Activated B cell treated with CpG ODN at 0.5 μM for 24 hours (primary cell): ENCODE data around the gene THAP12. TPM values are rescaled to one million over a fixed set of nuclear protein-coding genes. Genes with fewer than 3 reads are reported as not detected.

ENCODE experiments used
- ATAC-seq: fragments of 200-7000 bp; cut with Tn5 transposase; one replicate; pipeline ENCODE4 v1.10.0; 2021; ENCODE audit warnings: low read depth, mild to moderate bottlenecking, moderate library complexity
- CTCF ChIA-PET: fragments of 350-600 bp; sonication (Branson Sonifier 250); formaldehyde crosslinking; loops from one replicate; lab custom pipeline; 2021; ENCODE audit warnings: antibody characterized with exemption; lab: Charles Lee
- POLR2A ChIA-PET: fragments of 350-600 bp; sonication (Branson Sonifier 250); formaldehyde crosslinking; loops from one replicate; lab custom pipeline; 2021; ENCODE audit warnings: antibody characterized with exemption; lab: Charles Lee
- DNase-seq: peaks from one replicate; pipeline ENCODE4 v3.0.0; 2022
- H3K27ac Mint-ChIP-seq: one replicate; pipeline ENCODE4 v1.8.0; 2020; ENCODE audit warnings: mixed read lengths
- H3K27me3 Mint-ChIP-seq: one replicate; pipeline ENCODE4 v1.8.0; 2021; ENCODE audit warnings: mixed read lengths
- H3K36me3 Mint-ChIP-seq: one replicate; pipeline ENCODE4 v1.8.0; 2021; ENCODE audit warnings: low read depth, mixed read lengths
- H3K4me1 Mint-ChIP-seq: one replicate; pipeline ENCODE4 v1.8.0; 2021; ENCODE audit warnings: mixed read lengths
- H3K4me3 Mint-ChIP-seq: one replicate; pipeline ENCODE4 v1.8.0; 2020; ENCODE audit warnings: mild to moderate bottlenecking, mixed read lengths
- H3K9me3 Mint-ChIP-seq: one replicate; pipeline ENCODE4 v1.8.0; 2020; ENCODE audit warnings: mixed read lengths
- CTCF ChIP-seq: fragments of 200-600 bp; IDR thresholded peaks from one replicate; pipeline ENCODE4 v1.8.0; 2022; ENCODE audit warnings: antibody characterized with exemption, mild to moderate bottlenecking
- intact Hi-C: fragments of 100-400 bp; cut with micrococcal nuclease; formaldehyde crosslinking; loops from one replicate; pipeline ENCODE4 v1.15.1; 2024
- total RNA-seq: library from RNA; stranded (reverse); gene quantifications from 2 replicates; pipeline ENCODE4 v1.2.3, GENCODE V29; 2022

THAP12 gene
- total RNA-seq = 56.5 and 60.2 TPM in 2 replicates

GRCh38 chr11:76380977-76381719 lies at the start of gene THAP12, which contains the start of gene GVQW3:
Gene THAP12, minus strand, starts transcription at chr11:76381132. Its CDS starts 296 bp downstream, at chr11:76380836.
Gene GVQW3, plus strand, starts transcription at chr11:76381323. Its CDS starts 506 bp downstream, at chr11:76381829.
- H3K36me3 Mint-ChIP-seq = peaks cover 7% of the 10 kb centered on the region
- ATAC-seq (peak; percentile 87), DNase-seq (peak; percentile 97)
- peaks cover 63% of the 10 kb centered on the region for H3K4me1 Mint-ChIP-seq
- ChIA-PET POLR2A (no interaction called here), CTCF (no interaction called here)
- intact Hi-C loops = loop anchor here (1.0 to 5.0 kb wide), 6 partner anchors 63 to 567 kb away; no protein-coding TSS in a partner anchor
- H3K9me3 Mint-ChIP-seq = no peaks in the 10 kb centered on the region
- no peaks in the 10 kb centered on the region for H3K27me3 Mint-ChIP-seq
- peak within 1 kb of the TSS; percentile 94 for H3K4me3 Mint-ChIP-seq
- peak within 1 kb of the TSS; percentile 88 for H3K27ac Mint-ChIP-seq
- TF ChIP-seq CTCF = no peak

- no peak for TF ChIP-seq CTCF
- H3K4me1 Mint-ChIP-seq = peaks cover 4% of the 10 kb centered on the region
- peaks cover 3% of the 10 kb centered on the region for H3K27me3 Mint-ChIP-seq
- no peaks in the 10 kb centered on the region for H3K9me3 Mint-ChIP-seq
- H3K36me3 Mint-ChIP-seq = no peaks in the 10 kb centered on the region
- no peak overlapping the region for H3K27ac Mint-ChIP-seq
- intact Hi-C loops = no loop called here
- no peak overlapping the region for H3K4me3 Mint-ChIP-seq
- ATAC-seq (no peak), DNase-seq (no peak)
- ChIA-PET CTCF (no interaction called here), POLR2A (no interaction called here)
These were observed 45.7 kb upstream of the THAP12 start for GRCh38 chr11:76426660-76427059.

- DNase-seq = no peak
- POLR2A ChIA-PET = no interaction called here
- H3K9me3 Mint-ChIP-seq = no peaks in the 10 kb centered on the region
- H3K4me1 Mint-ChIP-seq = peaks cover 4% of the 10 kb centered on the region
- no peak for ATAC-seq
- CTCF ChIA-PET = no interaction called here
- intact Hi-C loops = no loop called here
- H3K36me3 Mint-ChIP-seq = no peaks in the 10 kb centered on the region
- no peak overlapping the region for H3K27ac Mint-ChIP-seq
- TF ChIP-seq CTCF = no peak
- peaks cover 3% of the 10 kb centered on the region for H3K27me3 Mint-ChIP-seq
- no peak overlapping the region for H3K4me3 Mint-ChIP-seq
These were observed 44.0 kb upstream of the THAP12 start for GRCh38 chr11:76424891-76425290.

GRCh38 chr11:76424379-76424778 lies 43.4 kb upstream of the THAP12 start:
- peak; percentile 40 for ATAC-seq
- POLR2A ChIA-PET = no interaction called here
- DNase-seq = no peak
- H3K27ac Mint-ChIP-seq = no peak overlapping the region
- no peak for TF ChIP-seq CTCF
- no peaks in the 10 kb centered on the region for H3K9me3 Mint-ChIP-seq
- H3K27me3 Mint-ChIP-seq = peaks cover 3% of the 10 kb centered on the region
- peaks cover 4% of the 10 kb centered on the region for H3K4me1 Mint-ChIP-seq
- H3K36me3 Mint-ChIP-seq = no peaks in the 10 kb centered on the region
- no peak overlapping the region for H3K4me3 Mint-ChIP-seq
- intact Hi-C loops = no loop called here
- CTCF ChIA-PET = no interaction called here

- Mint-ChIP-seq H3K27ac (no peak overlapping the region), H3K27me3 (no peaks in the 10 kb centered on the region), H3K4me1 (peaks cover 4% of the 10 kb centered on the region), H3K36me3 (no peaks in the 10 kb centered on the region), H3K4me3 (no peak overlapping the region), H3K9me3 (no peaks in the 10 kb centered on the region)
- TF ChIP-seq CTCF = no peak
- ChIA-PET CTCF (interaction anchor here (0.7 to 1.6 kb wide), 4 partner anchors 11 to 212 kb away, joined by 3 to 6 read pairs (median 4); no protein-coding TSS in a partner anchor), POLR2A (no interaction called here)
- ATAC-seq (no peak), DNase-seq (no peak)
- intact Hi-C loops = loop anchor here (1.0 kb wide), 2 partner anchors 211 to 260 kb away; no protein-coding TSS in a partner anchor
These were observed 39.0 kb upstream of the THAP12 start for GRCh38 chr11:76419896-76420295.
